Measurements from ENCODE around the gene MAGI1.

The MAGI1 gene

DNA sequence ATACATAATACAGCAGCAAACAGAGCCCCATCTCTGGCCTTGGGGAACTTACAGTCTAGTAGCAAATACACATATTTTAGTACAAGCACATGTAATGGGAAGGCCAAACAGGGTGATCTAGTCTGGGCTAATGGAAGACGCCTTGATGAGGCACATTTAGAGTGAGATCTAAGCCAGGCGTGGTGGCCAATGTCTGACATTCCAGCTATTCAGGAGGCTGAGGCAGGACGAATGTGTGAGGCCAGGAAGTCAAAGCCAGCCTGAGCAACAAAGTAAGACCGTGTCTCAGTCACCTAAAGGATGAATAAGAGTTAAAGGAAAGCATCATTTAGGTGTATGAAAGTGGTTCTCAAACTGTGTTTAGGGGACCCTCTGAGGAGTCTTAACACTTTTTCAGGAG, 291.9 kb downstream of the MAGI1 start:
- Histone ChIP-seq H3K4me2 (ENCODE audit: low read depth, low read length, poor library complexity, severe bottlenecking) (no peak overlapping the region), H3K27me3 (ENCODE audit: insufficient read depth, low read length, poor library complexity, severe bottlenecking) (no peaks in the 10 kb centered on the region), H3K36me3 (ENCODE audit: insufficient read depth, low read length) (no peaks in the 10 kb centered on the region), H3K79me2 (ENCODE audit: insufficient read depth, low read length) (no peaks in the 10 kb centered on the region), H3K9ac (ENCODE audit: low read depth, low read length, poor library complexity, severe bottlenecking) (no peak overlapping the region), H3K4me3 (ENCODE audit: low read length, poor library complexity, severe bottlenecking) (no peak overlapping the region), H4K20me1 (ENCODE audit: insufficient read depth, low read length, poor library complexity, severe bottlenecking) (no peaks in the 10 kb centered on the region), H3K9me2 (replicated peaks; ENCODE audit: low read depth, low read length) (no peaks in the 10 kb centered on the region), H3F3A (ENCODE audit: low read depth) (no peaks in the 10 kb centered on the region), H3K9me3 (ENCODE audit: insufficient read depth, low read depth, low read length) (no peaks in the 10 kb centered on the region), H2AFZ (ENCODE audit: low read length) (no peak overlapping the region), H3K4me1 (ENCODE audit: insufficient read depth, low read length, poor library complexity, severe bottlenecking) (no peaks in the 10 kb centered on the region)
- TF ChIP-seq, protein P1, sequence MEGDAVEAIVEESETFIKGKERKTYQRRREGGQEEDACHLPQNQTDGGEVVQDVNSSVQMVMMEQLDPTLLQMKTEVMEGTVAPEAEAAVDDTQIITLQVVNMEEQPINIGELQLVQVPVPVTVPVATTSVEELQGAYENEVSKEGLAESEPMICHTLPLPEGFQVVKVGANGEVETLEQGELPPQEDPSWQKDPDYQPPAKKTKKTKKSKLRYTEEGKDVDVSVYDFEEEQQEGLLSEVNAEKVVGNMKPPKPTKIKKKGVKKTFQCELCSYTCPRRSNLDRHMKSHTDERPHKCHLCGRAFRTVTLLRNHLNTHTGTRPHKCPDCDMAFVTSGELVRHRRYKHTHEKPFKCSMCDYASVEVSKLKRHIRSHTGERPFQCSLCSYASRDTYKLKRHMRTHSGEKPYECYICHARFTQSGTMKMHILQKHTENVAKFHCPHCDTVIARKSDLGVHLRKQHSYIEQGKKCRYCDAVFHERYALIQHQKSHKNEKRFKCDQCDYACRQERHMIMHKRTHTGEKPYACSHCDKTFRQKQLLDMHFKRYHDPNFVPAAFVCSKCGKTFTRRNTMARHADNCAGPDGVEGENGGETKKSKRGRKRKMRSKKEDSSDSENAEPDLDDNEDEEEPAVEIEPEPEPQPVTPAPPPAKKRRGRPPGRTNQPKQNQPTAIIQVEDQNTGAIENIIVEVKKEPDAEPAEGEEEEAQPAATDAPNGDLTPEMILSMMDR (conservative IDR thresholded peaks at IDR 0.05; ENCODE audit: low read length): no peak
- no peak for TF ChIP-seq EZH2phosphoT487 (IDR thresholded peaks at IDR 0.05; ENCODE audit: borderline replicate concordance)

DNA sequence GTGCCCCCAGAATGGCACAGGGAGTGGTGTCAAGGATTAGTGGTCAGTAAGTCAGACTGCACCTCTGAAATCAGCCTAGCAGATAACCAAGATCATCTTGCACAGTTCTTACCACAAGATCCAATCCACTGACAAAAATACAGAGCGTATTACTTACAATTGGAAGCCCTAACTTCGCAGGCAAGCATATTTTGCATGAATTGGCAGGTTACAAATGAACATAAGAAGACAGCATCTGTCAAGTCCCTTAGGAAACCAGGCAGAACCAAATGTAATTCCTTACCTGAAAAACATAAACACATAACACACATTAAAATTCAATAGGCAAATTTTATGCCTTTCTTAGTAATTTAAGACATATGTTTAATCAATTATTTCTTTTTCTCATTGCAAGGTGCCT, 293.4 kb downstream of the MAGI1 start:
- no peak overlapping the region for H3K4me3 ChIP-seq (ENCODE audit: low read length, poor library complexity, severe bottlenecking)
- no peaks in the 10 kb centered on the region for H3K4me1 ChIP-seq (ENCODE audit: insufficient read depth, low read length, poor library complexity, severe bottlenecking)
- no peaks in the 10 kb centered on the region for H3K36me3 ChIP-seq (ENCODE audit: insufficient read depth, low read length)
- no peaks in the 10 kb centered on the region for H3K9me2 ChIP-seq (replicated peaks; ENCODE audit: low read depth, low read length)
- no peaks in the 10 kb centered on the region for H4K20me1 ChIP-seq (ENCODE audit: insufficient read depth, low read length, poor library complexity, severe bottlenecking)
- H3K79me2 ChIP-seq (ENCODE audit: insufficient read depth, low read length): no peaks in the 10 kb centered on the region
- TF ChIP-seq, protein P1 (conservative IDR thresholded peaks at IDR 0.05; ENCODE audit: low read length): no peak
- TF ChIP-seq EZH2phosphoT487 (IDR thresholded peaks at IDR 0.05; ENCODE audit: borderline replicate concordance): no peak
- H3K27me3 ChIP-seq (ENCODE audit: insufficient read depth, low read length, poor library complexity, severe bottlenecking): no peaks in the 10 kb centered on the region
- no peaks in the 10 kb centered on the region for H3K9me3 ChIP-seq (ENCODE audit: insufficient read depth, low read depth, low read length)
- H3F3A ChIP-seq (ENCODE audit: low read depth): no peaks in the 10 kb centered on the region
- no peak overlapping the region for H3K4me2 ChIP-seq (ENCODE audit: low read depth, low read length, poor library complexity, severe bottlenecking)
- no peak overlapping the region for H3K9ac ChIP-seq (ENCODE audit: low read depth, low read length, poor library complexity, severe bottlenecking)
- no peak overlapping the region for H2AFZ ChIP-seq (ENCODE audit: low read length)

DNA sequence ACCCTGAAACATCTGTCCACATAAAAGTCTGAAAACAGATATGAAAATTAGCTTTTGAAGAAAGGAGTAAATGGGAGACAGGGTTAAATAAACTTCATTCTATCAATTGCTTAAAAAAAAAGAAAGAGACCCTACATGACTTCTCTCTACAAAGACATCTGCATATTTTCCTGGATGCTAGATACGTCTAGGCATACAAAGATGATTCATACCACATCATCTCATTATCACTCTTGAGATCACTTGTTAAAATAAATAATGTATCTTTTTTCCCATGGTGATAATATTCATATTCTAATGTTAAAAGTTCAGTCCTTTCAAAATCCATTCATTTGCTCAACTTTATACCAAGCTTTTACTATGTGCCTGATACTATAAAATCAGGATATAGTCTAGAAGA, 295.8 kb downstream of the MAGI1 start:
- Histone ChIP-seq H3K9ac (ENCODE audit: low read depth, low read length, poor library complexity, severe bottlenecking) (no peak overlapping the region), H3K4me3 (ENCODE audit: low read length, poor library complexity, severe bottlenecking) (no peak overlapping the region), H4K20me1 (ENCODE audit: insufficient read depth, low read length, poor library complexity, severe bottlenecking) (no peaks in the 10 kb centered on the region), H2AFZ (ENCODE audit: low read length) (no peak overlapping the region), H3K4me2 (ENCODE audit: low read depth, low read length, poor library complexity, severe bottlenecking) (no peak overlapping the region), H3K27me3 (ENCODE audit: insufficient read depth, low read length, poor library complexity, severe bottlenecking) (no peaks in the 10 kb centered on the region), H3K79me2 (ENCODE audit: insufficient read depth, low read length) (no peaks in the 10 kb centered on the region), H3K36me3 (ENCODE audit: insufficient read depth, low read length) (no peaks in the 10 kb centered on the region), H3K4me1 (ENCODE audit: insufficient read depth, low read length, poor library complexity, severe bottlenecking) (no peaks in the 10 kb centered on the region), H3K9me2 (replicated peaks; ENCODE audit: low read depth, low read length) (no peaks in the 10 kb centered on the region), H3F3A (ENCODE audit: low read depth) (no peaks in the 10 kb centered on the region), H3K9me3 (ENCODE audit: insufficient read depth, low read depth, low read length) (no peaks in the 10 kb centered on the region)
- TF ChIP-seq EZH2phosphoT487 (IDR thresholded peaks at IDR 0.05; ENCODE audit: borderline replicate concordance): no peak
- TF ChIP-seq, protein P1 (conservative IDR thresholded peaks at IDR 0.05; ENCODE audit: low read length): no peak

All from Loucy (cell line).